ENCODE data around the gene DHRS13.
"Not testable (repeated sequence)": the region's sequence is repeated elsewhere in the genome, so short reads cannot be mapped to it uniquely, and the experiment has no call there.

Gene DHRS13

GRCh38 chr17:28856028-28856574 lies 46.8 kb downstream of the DHRS13 start:
- DNase-seq = no peak

- DNase-seq = no peak
Observed at GRCh38 chr17:28855336-28855679, 47.6 kb downstream of the DHRS13 start.

GRCh38 chr17:28854457-28855335 lies 48.2 kb downstream of the DHRS13 start, which contains the start of gene ERAL1:
TSS of gene ERAL1 (plus strand) at chr17:28855016. CDS start at chr17:28855035, 19 bp downstream.
- DNase-seq = peak; percentile 91

- DNase-seq = no peak
Observed at GRCh38 chr17:28853295-28853694, 49.6 kb downstream of the DHRS13 start.

- DNase-seq = no peak
Observed at GRCh38 chr17:28849281-28849680, 53.6 kb downstream of the DHRS13 start.

- not testable (repeated sequence) for DNase-seq
Observed at GRCh38 chr17:28848667-28849066, 54.2 kb downstream of the DHRS13 start.
